ENCODE data around the gene SBF2.
"Not testable (repeated sequence)": the region's sequence is repeated elsewhere in the genome, so short reads cannot be mapped to it uniquely, and the experiment has no call there.

The SBF2 gene

GRCh38 chr11:9987303-9987702 is 306.7 kb downstream of the SBF2 start:
- DNase-seq: not testable (repeated sequence)

DNA sequence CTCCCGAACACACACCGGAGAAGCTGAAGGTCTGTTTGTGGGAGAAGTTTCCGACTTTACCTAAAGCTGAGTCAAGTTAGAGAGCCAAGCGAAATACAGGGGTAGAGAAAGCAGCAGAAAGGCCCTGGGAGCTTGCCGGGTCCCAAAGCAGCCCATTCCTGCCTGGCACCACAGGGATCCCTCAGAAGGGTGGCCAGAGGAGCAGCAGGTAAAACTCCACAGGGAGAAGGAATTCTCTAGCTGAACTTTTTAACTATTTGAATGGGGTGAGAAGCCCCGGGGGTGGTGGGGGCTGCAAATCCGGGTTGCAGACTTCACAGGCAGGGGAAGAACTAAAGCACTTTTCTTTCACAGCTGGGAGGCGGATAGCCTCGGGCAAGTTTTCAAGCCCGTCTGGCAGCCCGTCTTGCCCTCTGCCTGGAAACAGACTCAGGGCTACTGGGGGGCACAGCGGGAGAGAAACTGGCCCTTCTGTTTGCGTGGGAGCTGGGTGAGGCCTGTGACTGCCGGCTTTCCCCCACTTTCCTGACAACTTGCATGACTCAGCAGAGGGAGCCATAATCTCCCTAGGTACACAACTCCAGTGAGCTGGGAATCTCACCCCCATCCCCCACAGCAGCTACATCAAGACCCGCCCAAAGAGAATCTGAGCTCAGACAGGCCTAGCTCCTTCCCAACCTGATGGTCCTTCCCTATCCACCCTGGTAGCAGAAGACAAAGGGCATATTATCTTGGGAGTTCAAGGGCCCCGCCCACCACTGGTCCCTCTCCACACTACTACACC is 311.0 kb downstream of the SBF2 start:
- no peak for DNase-seq

- DNase-seq: peak; percentile 38
These were observed 311.8 kb downstream of the SBF2 start for GRCh38 chr11:9982127-9982795.

DNA sequence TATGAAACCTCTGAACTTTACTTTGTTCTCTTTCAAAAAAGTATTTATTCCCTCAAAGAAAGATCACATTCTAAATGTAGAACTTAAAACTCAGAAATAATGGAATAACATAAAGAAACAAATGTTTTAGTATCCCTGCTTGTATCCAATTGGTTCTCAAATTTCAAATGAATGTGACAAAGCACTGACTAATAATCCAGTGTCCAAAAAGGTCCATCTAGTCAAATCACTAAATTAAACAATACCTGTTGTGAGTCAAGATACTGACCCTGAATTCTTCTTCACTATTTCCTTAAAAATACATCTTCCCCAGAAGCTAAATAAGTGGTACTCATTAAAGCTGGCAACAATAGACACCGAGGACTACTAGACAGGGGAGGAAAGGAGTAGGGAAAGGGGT is 313.1 kb downstream of the SBF2 start:
- no peak for DNase-seq

GRCh38 chr11:9977554-9977953 is 316.5 kb downstream of the SBF2 start:
- no peak for DNase-seq

GRCh38 chr11:9974375-9974774 is 319.6 kb downstream of the SBF2 start:
- no peak for DNase-seq

- DNase-seq: no peak
These were observed 320.1 kb downstream of the SBF2 start for GRCh38 chr11:9973921-9974320.

GRCh38 chr11:9972989-9973388 is 321.0 kb downstream of the SBF2 start:
- no peak for DNase-seq

- no peak for DNase-seq
These were observed 322.1 kb downstream of the SBF2 start for GRCh38 chr11:9971894-9972293.

DNA sequence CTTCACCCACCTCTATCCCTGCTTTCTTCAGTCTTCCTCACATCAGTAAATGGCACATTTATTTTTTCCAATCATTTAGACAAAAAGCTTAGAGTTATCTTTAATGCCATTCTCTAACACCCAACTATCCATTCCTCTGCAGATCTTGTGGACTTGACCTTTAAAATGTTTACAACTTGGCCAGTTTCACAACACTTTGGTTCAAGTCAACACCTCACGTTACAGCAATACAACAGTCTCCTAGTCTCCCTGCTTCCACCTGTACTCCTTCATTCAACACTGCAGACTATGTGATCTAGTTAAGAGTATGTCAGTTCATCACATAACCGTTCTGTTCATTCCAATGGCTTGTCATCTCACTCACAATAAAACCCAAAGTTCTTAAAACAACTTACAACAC is 325.0 kb downstream of the SBF2 start:
- no peak for DNase-seq

GRCh38 chr11:9962722-9963121 is 331.3 kb downstream of the SBF2 start:
- DNase-seq: no peak

DNA sequence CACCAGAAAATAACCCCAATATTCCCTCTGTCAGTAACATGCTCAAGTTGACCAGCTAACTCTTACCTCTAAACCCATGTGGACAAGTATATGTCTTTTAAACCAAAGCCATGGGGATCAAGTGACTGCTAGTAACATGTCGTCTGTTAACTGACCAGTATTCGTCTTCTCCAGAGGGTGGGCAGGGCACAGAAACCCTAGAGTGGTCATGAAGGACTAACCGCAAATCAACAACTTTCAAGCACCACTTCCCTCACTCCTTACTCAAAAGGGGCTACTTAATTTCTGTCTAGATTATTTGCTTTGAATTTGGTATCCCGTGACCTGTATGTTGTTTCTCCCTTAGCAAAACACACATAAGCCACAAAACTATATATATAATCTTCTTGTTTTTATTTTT is 336.9 kb downstream of the SBF2 start:
- DNase-seq: no peak

DNA sequence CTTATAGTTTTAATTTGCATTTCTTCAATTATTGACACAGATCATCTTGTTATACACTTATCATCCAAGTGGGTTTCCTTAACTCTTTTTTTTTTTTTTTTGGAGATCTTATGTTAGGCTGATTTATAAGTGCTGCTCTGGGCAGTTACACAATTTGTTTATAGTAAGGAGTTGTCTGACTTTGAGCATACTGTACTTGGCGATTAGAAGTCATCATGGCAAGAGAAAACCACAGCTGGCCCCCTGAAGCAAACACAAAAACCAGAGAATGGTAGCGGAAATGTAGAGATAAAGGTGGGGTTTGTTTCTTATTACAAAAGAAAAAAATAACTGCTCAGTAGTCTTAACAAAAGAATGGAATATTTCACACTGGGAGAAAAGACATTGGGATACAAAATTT is 337.5 kb downstream of the SBF2 start:
- DNase-seq: no peak

GRCh38 chr11:9955391-9955790 is 338.6 kb downstream of the SBF2 start:
- no peak for DNase-seq

DNA sequence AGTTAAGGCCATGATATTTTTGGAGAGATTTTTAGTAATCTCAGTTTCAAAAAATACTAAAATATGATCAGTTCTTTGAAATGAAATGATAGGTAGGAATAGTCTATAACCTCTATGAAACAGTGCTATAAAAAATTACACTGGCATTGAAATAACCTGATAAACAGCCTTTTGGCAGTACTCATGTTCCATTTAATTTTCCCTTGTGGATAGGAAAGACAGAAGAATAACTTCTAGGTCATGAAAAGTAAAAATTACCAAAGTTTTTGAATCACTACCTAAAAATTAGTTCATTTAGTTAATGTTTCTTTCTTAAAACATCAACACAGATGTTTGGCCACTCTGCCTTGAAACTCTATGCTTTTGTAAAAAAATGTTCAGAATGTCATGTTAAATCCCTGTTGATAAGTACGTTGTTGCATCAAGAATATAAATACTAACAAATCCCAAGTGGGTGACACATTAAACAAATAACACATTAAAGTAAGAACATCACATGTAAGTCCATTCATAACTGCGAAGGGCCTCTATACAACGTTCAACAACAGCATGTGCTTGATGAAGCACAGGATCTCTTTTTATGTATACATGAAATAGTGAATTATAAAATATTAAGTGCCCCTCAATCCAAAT is 339.9 kb downstream of the SBF2 start:
- no peak for DNase-seq

DNA sequence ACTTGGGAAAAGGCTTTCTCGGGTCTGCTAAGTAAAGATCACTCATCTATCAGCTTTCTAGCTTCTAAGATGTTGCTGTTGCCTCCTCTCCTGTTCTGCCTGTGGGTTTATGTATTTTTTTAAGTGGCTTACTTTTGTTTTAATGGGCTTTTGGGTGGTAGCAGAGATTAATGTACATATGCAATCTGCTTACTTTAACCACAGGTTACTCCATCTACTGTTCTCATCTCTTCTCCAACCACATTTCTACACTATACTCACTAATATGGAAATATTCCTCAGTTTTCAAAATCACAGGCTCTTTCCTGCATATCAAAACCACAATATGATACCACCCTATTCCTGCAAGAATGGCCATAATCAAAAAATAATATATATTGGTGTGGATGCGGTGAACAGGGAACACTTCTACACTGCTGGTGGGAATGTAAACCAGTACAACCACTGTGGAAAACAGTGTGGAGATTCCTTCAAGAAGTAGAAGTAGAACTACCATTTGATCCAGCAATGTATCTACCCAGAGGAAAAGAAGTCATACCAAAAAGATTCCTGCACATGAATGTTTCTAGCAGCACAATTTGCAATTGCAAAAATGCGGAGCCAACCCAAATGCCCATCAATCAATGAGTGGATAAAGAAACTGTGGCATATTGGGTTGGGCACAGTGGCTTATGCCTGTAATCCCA is 341.4 kb downstream of the SBF2 start:
- DNase-seq: no peak

- DNase-seq: peak; percentile 39
These were observed 342.2 kb downstream of the SBF2 start for GRCh38 chr11:9951807-9952206.

DNA sequence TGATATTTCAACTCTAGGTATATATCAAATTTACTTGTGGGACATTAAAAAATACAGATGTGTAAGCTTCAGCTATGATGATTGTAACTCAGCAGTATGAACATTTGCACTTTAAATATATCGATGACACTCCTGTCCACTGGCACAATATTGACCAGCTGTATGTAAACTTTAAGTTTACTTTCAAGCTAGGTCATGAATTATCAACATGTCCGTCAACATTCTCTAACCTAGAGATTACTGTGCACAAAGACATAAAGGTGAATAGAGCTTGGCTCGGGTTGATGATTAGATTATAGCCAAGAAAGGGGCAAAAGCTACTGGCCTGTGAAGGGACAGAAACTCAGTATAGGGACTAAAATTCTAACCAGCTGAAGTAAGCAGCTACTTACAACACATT is 343.6 kb downstream of the SBF2 start:
- DNase-seq: no peak

DNA sequence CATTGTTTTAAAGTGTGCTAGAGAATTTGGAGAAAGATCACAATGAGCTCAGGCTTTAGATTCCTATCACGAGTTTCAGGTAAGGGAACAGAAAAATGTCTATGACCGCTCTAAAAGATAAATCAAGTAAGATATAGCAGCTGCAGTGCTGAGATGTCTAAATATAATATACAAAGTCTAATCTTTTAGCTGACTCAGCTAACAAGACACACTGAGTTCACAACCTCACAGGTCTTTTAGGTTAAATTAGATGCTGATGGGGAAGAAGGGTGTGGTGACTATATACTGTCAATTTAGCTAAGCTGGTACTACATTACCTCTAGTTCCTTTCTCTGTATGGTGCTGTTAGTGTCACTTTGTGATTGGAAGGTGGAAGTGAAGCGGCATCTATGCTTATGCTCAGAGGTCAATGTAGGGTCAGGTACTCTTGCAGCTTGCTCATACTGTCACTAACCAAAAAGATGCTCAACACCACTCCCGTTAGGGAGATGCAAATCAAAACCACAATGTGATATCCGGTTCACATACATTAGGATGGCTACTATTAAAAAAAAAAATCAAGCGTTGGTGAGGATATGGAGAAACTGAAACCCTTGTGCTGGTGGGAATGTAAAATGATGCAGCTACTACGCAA is 346.7 kb downstream of the SBF2 start:
- no peak for DNase-seq

GRCh38 chr11:9945680-9946079 is 348.3 kb downstream of the SBF2 start:
- DNase-seq: not testable (repeated sequence)

DNA sequence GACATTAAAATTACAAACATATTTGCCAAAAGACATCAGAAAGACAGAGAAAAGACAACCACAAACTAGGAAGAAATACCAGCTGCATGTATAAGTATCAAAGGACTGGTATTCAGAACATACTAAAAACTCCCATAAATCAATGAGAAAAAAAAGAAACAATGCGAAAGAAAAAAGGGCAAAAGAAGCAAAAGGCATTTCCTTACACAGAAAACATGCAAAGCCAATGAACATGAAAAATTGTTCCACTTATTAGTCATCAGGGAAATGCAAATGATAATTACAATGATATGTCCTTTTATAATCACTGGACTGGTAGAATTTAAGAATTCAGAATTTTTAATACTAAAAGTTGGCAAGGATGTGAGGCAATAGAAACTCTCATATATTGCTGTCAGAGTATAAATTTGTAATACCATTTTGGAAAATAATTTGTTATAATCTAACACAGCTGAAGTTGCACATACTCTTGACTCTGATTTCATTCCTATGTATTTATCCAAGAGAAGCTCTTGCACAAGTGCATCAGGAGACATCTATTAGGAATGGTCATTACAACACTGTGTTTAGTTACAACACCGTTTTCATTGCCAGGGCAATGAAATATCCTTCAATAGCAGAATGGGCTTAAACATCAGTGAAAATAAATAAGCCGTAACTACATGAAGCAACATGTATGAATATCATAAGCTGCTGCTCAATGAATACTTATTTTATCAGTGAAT is 350.5 kb downstream of the SBF2 start:
- DNase-seq: no peak

DNA sequence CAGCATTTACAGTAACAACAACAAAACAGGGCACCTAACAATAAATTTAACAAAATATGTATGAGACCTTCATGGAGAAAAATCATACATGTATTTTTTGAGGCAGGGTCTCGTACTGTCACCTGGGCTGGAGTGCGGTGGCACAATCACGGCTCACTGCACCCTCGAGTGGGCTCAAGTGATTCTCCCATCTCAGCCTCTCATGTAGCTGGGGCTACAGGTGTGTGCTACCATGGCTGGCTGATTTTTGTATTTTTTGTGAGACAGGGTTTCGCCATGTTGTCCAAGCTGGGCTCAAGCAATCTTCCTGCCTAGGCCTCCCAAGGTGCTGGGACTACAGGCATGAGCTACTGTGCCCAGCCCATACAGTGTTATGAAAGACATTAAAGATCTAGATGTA is 352.0 kb downstream of the SBF2 start:
- DNase-seq: no peak

All from left hindlimb (tissue), 1 donor.